HG03442 (cell line): Measurements from ENCODE around the gene ADAMTS14.

Experiments used
- ATAC-seq: cut with Tn5 transposase; IDR thresholded peaks from one replicate; pipeline ENCODE4 v1.9.1; 2021; ENCODE audit warnings: mild to moderate bottlenecking, moderate library complexity; ENCODE audit not compliant: unreplicated experiment

The ADAMTS14 gene

DNA sequence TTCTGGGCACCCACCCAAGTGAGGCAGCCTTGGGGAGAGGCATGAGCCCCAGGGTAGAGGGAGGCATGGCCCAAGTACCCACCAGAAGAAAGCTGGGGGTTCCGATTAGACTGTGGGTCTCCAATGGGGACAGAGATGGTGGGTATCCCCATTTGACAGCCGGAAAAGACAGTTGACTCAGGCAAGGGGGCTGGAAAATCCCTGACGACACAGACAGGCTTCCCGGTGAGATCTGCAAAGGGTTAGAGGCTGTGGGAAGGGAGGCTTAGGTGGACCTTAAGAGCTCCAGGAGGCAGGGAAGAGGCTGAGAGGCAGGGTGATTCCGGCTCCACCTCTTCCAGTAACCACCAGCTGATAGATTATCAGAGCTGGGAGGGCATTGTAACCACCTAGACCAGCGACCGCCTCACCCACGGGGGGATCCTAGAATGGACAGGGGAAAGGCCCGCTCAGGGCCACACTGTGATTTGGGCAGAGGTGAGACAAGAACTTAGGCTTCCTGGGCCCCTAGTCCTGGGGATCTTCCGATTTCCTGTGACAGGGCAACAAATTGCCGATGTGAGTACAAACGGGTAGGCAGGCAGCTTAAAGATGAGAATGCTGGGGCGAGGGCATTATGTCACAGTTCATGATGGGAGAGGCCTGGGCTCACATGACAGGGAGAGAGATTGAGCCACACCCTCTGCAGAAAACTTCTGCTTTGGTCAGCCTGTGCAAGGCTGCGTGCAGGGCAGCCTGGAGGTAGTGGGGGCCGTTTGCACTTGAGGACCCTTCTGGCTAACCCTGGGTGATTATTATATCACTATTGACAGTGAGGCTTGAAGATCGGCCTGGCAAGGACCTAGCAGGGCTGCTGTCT, 107.4 kb downstream of the ADAMTS14 start:
- no peak for ATAC-seq

GRCh38 chr10:70780370-70780760, 108.1 kb downstream of the ADAMTS14 start:
- no peak for ATAC-seq

- no peak for ATAC-seq
Measured at GRCh38 chr10:70780772-70781171, 108.5 kb downstream of the ADAMTS14 start.

GRCh38 chr10:70781461-70782051, 109.2 kb downstream of the ADAMTS14 start:
- ATAC-seq: no peak

GRCh38 chr10:70782086-70782745, 109.9 kb downstream of the ADAMTS14 start:
- no peak for ATAC-seq

- no peak for ATAC-seq
Measured at GRCh38 chr10:70782746-70783680, 110.7 kb downstream of the ADAMTS14 start.

- ATAC-seq: no peak
Measured at GRCh38 chr10:70784016-70784415, 111.7 kb downstream of the ADAMTS14 start.

DNA sequence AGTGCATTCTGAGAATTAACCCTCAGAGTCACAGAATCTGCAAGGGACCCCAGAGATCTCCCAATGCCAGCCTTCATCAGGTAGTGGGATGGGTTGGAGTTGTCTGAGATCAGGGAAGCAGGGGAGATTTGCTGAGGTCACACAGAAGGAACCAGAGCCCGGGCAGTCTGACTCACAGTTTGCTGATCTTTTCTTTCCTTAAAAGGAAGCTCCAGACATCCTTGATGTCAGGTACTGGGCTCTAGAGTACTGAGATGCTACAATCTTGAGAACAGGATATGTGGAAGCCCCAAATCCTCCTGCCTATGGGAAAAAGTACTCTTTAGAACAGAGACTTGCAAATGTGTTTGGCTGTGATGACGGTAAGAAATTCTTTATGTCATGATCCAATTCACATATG, 112.2 kb downstream of the ADAMTS14 start:
- no peak for ATAC-seq

- no peak for ATAC-seq
Measured at GRCh38 chr10:70785190-70785589, 112.9 kb downstream of the ADAMTS14 start, which contains the start of gene TBATA. TSS of gene TBATA (minus strand) at chr10:70785377. CDS start at chr10:70783379, 1,998 bp downstream.

- ATAC-seq: no peak
Measured at GRCh38 chr10:70786799-70787415, 114.6 kb downstream of the ADAMTS14 start.

DNA sequence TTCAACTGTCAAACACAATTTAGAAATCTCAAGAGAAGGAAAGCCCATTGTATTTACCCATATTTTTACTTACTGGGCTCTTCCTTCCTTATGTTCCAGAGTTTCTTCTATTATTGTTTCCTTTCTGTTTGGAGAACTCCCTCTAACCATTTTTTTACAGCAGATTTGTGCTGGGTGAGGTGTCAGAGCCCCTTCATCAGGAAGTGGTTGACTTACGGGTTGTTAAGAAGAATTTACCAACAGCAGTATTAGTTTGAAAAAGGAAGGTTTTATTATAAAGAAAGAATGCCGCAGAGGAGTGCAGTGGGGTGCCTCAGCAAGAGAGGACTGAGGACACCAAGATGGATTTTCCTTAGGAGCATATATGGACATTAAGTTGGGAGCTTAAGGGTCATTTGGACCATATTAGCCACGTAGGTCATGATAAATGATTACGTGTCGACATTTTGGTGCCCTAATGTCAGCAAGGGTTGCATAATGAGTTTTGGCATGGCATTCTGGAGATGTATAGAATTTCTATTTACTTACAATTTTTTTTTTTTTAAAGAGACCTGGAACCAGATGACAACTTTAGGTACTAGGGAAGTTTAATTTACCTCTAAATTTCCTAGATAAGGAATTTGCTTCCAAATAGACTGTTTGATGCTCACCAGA, 119.2 kb downstream of the ADAMTS14 start:
- no peak for ATAC-seq

DNA sequence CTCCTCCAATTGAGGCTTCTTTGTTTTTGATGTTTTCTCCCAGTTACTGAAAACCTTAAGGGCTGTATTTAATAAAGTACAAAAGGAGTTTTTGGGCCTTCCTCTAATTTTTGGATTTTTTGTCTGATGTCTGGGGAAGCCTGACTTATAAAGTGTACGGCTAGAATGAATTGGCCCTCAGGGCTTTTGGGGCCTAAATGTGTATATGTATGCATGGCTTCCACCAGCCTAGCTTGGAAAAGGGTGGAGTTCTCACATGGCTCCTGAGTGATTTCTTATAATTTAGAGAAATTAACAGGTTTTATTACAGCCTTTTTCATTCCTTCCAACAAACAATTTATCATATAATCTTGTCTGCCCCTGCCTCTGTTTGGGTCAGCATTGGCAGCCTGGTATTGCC, 123.3 kb downstream of the ADAMTS14 start:
- no peak for ATAC-seq

GRCh38 chr10:70797840-70798239, 125.5 kb downstream of the ADAMTS14 start:
- ATAC-seq: no peak

DNA sequence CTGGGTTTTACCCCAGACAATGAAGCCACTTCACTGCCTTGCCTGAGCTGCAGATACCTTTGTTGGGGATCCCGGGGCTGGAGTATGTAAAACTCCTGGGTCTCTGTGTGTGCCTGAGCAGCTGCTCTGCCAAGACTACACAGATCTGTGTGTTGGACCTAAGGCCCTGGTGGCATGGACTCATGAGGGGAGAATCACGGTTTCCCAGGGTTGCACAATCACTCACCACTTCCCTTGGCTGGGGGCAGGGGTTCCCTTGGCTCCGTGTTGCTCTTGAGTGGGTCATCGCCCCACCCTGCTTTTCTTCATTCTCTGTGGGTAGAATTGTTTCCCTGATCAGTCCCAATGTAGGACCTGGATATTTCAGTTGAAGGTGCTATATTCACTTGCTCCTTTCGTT, 126.8 kb downstream of the ADAMTS14 start:
- no peak for ATAC-seq

GRCh38 chr10:70801854-70802253, 129.5 kb downstream of the ADAMTS14 start:
- ATAC-seq: no peak

DNA sequence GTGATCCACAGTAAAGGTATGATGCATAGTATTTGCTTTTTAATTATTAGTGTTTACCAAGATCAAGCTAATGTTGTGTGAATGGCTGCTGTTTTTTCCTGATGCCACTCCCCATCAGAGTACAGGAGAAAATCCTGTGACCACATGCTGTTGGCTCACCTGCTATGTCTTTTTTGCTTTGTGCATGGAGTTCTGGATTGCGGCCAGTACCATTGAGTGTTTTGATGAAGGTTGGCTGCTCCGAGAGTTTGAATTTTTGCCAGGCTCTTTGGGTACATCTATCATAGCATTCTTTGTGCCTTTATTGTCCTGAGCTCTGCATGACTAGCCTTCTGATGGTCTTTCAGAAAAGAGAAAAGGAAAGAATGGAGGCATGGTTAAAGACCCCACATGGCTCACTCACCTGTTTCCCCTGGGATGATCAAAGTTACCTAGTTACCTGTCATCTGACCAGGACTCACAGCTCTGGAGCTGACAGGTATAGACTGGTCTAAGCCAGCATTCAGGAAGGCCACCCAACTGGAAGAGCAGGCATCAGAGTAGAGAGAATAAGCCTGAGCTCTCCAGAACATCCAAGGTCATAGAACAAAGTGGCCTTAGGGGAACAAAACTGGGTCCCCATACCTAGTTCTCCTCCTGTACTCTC, 131.6 kb downstream of the ADAMTS14 start:
- ATAC-seq: no peak

DNA sequence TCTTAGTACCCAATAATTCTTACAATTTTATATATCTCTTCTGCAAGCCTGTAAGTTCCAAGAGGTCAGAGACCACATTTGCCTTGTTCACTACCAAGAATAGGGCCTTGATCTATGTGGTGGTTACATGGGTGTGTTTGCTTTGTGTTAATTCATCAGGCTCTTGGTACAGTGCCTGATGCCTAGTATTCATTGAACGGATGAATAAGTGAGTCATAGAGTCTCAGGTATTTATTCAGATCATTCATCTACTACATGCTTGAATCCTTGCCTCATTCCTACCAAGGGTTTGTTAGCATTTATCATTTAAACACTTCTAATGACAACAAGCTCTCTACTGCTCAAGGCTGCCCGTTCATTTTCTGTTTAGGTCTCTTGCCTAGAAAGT, 132.1 kb downstream of the ADAMTS14 start:
- ATAC-seq: no peak

- no peak for ATAC-seq
Measured at GRCh38 chr10:70805619-70806215, 133.4 kb downstream of the ADAMTS14 start.

DNA sequence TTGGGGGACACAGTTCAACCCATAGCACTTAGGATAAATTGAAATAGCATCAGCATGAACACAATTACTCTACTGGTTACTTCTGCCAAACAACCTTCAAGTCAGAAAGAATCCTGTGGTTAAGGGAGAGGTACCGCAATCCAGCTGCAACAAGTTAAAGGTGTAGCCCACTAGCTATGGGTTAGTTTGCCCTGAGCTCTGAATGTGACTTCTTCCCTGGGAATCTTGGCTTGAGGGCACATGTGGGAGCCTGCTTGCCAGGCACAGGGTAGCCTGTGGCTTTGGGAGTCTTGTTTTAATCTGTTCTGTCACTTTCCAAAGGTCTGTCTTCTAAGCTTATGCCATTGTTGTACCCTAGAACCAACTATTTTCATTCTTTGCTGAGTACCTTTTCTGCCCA, 134.5 kb downstream of the ADAMTS14 start:
- ATAC-seq: no peak
